ENCODE data around the gene LRRC18. TPM values are rescaled to one million over a fixed set of nuclear protein-coding genes. Genes with fewer than 3 reads are reported as not detected.

LRRC18 gene
- polyA plus RNA-seq, 12 donors, result 0.07 to 0.23 (median 0.22) TPM; not detected in 7

GRCh38 chr10:48946891-48947500 is 7.4 kb upstream of the LRRC18 start:
- DNase-seq, result no peak

GRCh38 chr10:48946332-48946731 is 6.7 kb upstream of the LRRC18 start:
- DNase-seq, result no peak

DNA sequence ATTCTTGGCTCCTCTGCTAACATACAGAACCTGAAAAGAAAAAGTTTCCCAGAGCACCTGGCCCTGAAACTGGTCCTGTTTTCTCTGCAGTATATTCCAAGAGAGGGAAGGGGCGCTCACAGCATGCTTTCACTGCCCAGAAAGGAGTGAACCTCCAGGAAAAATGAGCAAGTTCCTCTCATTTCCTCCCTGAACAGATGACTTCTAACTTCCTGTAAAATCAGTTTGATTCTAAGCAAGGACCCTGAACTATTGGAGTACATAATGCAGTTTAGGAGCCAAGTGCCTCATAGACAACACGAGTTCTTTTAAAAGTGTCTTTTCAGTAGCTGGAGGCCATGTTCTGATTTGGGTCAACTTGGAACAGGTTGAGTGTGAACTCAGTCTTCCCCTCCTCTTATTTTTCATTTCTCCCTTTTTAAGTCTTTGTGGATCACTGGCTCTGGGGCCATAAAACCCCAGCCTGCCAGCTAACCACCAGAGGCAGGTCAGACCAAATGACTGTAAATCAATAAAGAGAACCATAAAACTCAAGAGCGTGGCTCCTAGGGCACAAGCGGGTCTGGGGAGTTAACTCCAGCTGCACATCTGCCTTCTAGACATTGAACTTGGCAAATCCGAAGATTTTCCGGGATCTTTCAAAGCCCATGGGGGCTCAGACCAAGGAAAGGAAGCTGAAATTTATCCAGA is 5.9 kb upstream of the LRRC18 start:
- DNase-seq, result no peak

- no peak for DNase-seq
These were observed 4.5 kb upstream of the LRRC18 start for GRCh38 chr10:48944171-48944570.

DNA sequence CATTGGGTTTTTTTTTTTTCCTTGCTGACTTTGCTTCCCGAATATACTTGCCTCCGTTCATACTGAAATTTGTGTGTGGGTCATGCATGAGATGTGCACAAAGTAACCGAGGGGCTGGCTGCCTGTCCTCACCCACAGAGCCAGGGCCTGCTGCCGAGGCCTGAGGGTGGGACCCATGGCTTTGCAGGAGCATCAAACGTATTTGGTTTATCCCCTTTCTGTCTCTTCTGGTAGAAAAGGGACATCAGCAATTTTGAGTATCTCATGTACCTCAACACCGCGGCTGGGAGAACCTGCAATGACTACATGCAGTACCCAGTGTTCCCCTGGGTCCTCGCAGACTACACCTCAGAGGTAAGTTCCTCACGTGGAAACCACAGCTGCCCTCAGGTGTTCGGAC is 3.5 kb upstream of the LRRC18 start:
- DNase-seq, result no peak

DNA sequence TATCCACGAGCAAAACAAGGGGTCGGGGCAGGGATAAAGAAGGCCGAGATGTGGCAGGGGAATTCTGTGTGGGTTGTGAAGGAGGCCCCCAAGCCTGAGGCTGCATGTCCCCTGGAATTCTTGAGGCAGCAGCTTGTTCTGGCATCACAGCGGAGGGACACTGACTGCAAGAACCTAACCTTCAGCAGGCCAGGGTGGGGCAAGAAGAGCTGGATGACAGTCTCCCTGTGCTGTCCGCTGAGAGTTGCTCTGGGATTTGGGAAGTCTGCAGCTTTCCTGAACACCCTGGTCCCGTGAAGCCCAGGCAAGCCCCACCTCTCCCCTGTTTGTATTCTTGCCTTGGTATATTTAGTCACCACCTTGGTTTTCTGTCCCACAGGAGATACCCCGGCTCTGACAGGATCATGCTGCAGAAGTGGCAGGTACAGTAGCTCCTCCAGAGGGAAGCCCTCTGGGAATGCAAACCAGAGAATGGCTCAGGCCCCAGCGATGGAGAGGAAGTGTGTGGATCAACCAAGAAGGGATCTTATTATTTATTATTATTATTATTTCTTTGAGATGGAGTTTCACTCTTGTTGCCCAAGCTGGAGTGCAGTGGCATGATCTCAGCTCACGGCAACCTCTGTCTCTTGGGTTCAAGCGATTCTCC is 1.9 kb upstream of the LRRC18 start:
- DNase-seq, result no peak

- DNase-seq, result no peak
These were observed 1.3 kb upstream of the LRRC18 start for GRCh38 chr10:48940958-48941357.

DNA sequence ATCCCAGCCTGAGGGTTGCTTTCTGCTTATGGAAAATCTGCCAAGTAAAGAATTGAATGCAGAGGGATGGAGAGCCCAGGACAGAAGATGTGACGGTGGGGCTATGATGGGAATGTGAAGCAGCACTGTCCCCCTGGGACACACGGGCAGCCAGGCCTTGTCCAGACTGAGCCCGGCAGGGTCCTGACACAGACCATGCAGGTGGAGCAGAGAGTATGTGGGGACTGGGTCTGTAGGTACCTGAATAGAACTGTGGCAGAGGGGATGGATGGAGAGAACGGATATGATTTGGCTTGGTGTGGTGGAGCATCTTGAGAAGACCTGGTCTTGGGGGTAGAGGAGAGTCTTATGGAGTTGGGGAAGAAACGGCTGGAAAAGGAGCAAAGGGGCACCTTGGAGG is 732 bp upstream of the LRRC18 start:
- no peak for DNase-seq

- no peak for DNase-seq
These were observed 577 bp downstream of the LRRC18 start for GRCh38 chr10:48938990-48939536.

DNA sequence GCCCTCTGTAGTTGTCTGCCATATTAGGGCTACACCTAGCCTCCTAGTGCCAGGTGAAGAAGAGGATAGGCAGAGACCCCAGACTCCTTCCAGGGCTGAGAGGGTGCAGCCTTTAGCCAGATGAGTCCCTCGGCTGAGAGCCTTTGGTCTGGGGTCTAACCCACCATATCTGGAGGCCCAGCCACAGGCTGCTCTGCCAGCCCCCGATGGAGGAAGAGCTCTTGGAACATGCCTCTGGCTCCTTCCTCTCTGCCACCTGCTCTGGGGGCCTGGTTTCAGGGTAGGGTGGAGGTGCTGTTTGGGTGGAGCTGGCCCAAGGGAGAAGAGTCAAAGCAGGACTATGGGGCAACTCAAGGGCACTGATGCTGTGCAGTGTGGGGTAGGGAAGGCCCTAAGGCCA is 1.4 kb downstream of the LRRC18 start:
- no peak for DNase-seq

DNA sequence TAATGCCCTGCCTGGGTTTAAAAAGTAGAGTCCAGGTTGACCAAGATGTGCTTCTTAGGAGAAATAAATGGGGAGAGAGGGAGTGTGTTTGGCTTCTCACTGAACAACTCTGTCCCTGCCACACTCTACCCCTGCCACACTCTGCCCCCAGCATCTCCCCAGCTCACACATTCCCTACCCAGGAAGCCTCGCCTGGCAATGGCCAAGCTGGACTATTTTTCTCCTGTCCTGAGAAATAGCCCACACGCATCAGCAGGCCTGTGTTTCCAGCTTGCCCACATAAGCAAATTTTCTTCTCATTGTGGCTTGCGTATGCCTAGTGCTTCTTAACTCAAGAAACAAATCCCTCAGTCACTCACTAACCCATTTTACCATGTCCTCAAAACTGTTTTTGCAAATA is 1.8 kb downstream of the LRRC18 start:
- no peak for DNase-seq

DNA sequence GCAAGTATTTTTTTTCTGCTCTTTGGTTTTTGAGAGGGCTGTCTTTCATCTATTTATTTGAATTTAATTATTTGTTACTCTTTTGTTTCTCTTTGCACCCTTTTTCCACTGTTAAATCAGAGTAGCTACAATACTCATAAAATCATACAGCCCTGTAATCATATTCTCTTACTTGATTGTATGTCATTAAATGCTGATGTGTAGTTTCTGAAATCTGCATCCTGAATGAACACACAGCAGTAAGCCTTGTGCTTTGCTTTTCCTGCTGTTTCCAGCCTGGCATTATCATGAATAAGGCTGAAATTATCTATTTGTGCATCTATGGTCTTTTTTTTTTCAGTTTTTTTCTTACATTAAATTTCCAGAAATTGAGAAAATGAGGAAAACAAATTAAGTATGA is 4.1 kb downstream of the LRRC18 start:
- no peak for DNase-seq

- DNase-seq, result no peak
These were observed 4.8 kb downstream of the LRRC18 start for GRCh38 chr10:48934672-48935501.

DNA sequence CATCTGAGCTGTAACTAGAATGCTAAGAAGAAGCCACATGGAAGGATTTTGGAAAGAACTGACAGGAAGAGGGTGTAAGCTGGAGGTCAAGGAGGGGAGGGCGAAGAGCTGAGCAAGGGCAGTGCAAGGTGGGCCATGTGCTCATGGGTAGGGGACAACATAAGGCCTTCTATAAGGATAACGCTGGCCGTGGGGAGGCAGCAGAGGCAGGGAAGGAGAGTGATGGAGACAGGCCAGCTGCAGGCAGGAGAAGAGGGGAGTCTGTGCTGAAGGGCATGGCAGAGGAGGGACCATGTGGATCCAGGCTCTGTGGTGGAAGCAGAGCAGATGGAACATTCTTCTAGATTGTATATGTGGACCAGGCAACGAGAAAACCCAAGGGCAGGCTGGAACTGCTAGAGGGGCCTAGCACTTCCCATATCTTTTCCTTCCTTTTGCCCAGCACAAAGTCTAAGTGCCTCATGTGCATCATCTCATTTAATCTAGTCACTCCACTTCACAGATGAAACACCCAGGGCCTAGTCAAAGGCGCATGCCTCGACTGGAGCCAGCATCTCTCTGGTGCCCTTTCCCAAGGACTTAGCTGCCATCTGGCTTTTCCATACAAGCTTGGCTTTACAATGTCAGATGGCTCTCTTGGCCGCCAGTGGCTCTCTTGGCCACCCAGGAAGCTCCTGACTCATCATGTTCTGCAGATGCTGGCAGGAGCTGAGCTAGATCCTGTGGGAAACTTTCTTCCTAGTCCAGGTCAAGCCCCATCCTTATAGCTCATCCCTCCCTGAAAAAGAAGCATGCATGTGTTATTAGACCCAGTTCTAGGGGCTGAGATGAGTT is 6.6 kb downstream of the LRRC18 start:
- DNase-seq, result no peak

DNA sequence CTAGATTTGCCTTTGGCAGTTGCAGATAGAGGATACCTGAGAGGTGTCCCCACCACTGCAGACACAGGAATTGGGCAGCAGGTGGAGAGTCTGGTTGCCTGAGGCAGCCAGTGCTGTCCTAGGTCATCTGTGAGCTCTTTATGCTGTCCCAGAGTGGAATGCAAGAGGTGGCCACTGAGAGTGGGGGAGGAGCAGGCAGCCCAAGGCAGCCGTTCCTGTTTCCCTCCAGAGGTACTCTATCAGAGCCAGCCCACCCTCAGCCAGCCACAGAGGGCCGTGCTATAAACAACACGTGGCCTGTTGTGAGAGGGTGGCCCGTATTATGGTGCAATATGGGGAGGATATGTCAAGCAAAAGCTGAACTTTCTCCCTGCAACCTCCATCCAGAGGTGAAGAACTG is 8.5 kb downstream of the LRRC18 start:
- no peak for DNase-seq

GRCh38 chr10:48929413-48929990 is 10.1 kb downstream of the LRRC18 start:
- no peak for DNase-seq

DNA sequence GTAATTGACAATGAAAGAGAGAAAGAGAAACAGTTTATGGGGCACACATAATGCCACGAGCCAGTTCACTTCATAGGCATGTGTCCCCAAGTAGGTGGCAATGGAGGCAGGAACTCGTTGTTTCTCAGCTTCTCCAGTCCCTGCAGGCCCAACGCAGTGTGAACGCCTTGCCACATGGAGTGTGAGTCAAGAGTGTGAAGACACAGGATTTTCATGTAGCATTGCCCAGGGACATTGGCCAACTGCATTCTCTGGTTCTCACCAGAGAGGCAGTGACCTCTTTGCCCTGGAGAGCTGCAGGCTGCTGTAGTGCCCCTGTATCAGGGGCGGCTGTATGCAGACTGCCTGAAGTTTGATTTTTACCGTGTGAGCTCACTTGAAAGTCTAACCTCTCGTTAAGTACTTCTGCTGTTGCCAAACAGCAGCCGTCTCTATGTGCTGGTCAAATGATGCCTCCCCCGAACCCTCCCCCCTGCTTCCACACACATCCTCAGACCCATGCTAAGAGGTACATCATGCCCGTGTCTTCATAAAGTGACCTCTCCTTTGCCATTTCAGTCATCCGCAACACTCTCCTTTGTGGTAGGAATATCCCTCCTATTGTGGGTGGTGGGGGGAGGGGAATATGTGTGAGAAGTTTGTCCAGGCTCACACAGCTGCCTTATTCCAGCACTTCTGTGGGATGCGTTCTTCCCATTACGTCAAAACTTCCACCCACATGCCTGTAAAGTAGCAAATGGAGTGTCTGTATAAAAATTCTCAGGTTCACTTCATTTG is 12.7 kb downstream of the LRRC18 start:
- DNase-seq, result no peak

GRCh38 chr10:48926255-48926654 is 13.4 kb downstream of the LRRC18 start:
- DNase-seq, result no peak

- DNase-seq, result no peak
These were observed 14.7 kb downstream of the LRRC18 start for GRCh38 chr10:48924988-48925387.

- DNase-seq, result no peak
These were observed 15.9 kb downstream of the LRRC18 start for GRCh38 chr10:48923748-48924147.

Data from muscle of arm (tissue), 12 donors.